GM18870 (cell line): ENCODE measurements around the gene KCNK10.

Experiments
- ATAC-seq: cut with Tn5 transposase; IDR thresholded peaks from one replicate; pipeline ENCODE4 v1.9.1; 2021; ENCODE audit warnings: moderate library complexity; ENCODE audit not compliant: unreplicated experiment

The KCNK10 gene

GRCh38 chr14:88231603-88232002, 91.5 kb downstream of the KCNK10 start:
- ATAC-seq: no peak

- ATAC-seq: no peak
These were observed 93.6 kb downstream of the KCNK10 start for GRCh38 chr14:88229428-88229827.

DNA sequence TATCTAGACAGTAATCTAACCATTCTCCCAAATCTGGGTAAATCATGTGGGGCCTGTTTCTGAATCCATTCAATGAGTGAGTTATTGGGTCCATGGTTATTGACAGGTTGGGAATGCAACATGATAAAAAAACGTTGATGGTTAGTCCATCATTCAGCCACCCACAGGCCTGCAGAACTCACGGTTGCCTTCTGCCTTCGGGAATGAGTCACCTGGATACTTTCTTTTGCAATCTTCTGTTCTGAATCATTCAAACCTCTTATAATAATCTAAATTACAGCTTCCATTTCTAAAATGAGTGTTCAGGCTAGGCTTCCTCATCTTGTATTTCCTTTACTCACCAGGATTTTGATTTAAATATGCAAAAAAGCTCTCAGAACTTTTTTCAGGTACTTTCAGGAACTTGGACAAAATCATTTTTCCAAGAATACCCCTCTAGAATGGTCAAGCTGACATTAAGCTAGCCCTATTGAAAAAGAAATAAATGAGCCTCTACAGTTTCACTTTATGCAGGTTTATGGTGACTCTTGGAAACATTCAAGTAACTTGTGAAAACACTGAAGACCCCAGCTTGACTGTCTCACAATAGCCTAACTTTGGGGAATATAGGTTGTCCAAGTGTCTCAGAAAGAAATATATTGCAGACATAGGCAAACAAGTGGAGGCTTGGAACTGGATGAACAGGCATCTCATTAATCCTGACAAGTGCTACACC, 94.4 kb downstream of the KCNK10 start:
- no peak for ATAC-seq

DNA sequence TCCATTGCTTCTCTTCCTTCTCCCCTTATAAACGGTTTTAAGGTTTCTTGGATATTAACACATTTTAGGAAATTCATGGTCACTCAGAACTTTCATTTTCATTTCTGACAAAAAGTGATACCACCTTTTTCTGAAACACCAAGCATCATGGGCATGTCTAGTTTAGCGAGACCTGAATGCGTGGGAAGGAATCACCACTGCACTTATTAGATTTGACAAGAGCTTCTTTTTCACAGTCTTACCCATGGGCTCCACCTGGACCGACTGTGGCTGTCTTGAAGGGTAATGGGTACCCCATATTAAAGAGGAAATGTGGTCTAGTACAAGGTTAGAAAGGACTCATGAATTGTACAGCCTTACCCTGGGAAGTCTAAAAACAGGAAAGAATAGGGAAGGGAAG, 95.4 kb downstream of the KCNK10 start:
- no peak for ATAC-seq

GRCh38 chr14:88225721-88226120, 97.3 kb downstream of the KCNK10 start:
- no peak for ATAC-seq

- ATAC-seq: no peak
These were observed 104.8 kb downstream of the KCNK10 start for GRCh38 chr14:88218119-88218915.

DNA sequence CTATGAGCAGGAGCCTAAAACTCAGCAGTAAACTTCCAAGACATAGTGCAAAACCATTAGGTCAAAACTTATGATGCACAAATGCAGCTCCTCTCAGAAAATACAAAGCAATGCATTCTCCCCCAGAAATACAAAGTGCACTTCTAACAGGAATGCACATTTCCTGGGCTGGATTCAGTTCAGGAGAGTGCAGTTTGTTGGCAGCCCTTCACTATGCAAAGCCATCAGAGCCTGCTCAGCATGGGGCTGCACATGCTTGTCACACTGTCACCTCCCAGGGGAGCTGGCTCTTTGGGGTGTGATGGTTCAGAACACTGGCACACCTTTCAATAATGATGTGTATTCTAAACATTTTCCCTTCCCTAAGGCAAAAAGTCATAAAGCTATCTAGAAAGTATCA, 110.4 kb downstream of the KCNK10 start:
- ATAC-seq: no peak

GRCh38 chr14:88210426-88210825, 112.6 kb downstream of the KCNK10 start:
- ATAC-seq: no peak

DNA sequence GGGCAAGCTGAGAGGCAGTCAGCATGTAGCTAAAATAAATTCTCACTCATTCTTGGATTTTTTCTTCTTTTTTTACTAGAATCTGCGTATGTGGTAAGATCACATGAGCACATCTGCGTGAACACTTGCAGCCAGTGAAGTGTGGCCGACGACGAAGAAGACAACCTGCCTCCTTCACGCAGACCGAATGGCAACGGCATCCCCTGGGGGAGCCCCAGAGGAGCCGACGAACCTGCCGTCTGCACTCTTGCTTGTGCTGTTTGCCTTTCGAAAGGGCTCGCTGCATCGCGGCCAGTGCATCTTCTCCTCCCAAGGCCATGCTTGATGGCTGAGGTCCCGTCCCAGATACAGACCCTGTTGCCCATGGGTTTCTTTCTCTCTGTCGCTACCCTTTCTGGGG, 113.8 kb downstream of the KCNK10 start:
- no peak for ATAC-seq

- ATAC-seq: no peak
These were observed 114.2 kb downstream of the KCNK10 start for GRCh38 chr14:88208858-88209257.

DNA sequence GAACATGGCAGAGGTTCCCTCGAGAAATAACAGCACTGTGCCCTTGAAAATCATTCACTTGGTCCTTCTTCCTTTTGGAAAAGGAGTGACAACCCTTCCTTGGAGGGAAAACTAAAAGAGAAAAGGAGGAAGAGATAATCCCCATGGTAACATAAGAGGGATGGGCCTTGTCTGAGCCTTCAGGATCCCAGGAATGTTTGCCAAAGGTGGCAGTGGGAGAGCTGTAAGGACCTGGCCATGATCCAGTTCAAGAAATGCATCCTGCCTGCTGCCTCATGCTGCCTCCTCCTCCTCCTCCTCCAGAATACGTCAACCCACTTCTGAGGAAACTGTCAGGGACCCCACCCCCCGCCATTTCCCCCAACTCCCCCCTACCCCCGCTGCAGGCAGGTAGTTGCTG, 118.8 kb downstream of the KCNK10 start:
- no peak for ATAC-seq

GRCh38 chr14:88203291-88203690, 119.8 kb downstream of the KCNK10 start:
- ATAC-seq: no peak

GRCh38 chr14:88202286-88202685, 120.8 kb downstream of the KCNK10 start:
- no peak for ATAC-seq

GRCh38 chr14:88201851-88202250, 121.2 kb downstream of the KCNK10 start:
- ATAC-seq: no peak

DNA sequence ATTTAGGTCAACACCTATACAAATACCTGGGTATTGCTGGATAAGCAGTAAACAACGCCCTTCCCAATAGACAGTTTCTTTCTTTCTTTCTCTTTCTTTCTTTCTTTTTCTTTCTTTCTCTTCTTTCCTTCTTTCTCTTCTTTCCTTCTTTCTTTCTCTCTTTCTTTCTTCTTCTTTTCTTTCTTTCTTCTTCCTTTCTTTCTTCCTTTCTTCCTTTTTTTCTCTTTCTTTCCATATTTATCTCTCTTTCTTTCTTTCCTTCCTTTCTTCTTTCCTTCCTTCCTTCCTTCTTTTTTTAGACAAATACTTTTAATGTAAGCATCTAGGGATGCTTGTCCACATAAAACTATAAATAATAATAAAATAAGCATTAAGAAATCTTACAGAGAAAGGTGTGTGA, 123.2 kb downstream of the KCNK10 start:
- ATAC-seq: no peak

DNA sequence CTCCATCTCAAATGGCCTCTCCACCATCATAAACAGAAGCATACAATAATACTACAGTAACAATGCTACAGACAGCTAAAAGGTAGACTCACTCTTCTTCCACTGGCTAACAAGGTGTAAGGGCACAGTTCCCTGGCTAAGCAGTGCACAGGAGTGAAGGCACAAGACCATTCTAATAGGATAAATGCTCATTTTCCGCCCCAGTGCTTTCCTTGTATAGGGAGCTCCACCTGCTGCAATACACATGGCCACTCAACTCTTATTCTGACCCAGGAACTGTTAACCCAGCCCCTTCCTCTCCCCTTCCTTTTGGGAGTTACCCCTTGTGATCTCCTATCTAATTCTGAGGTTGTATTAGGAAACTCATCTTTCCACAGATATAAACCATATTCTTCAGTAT, 124.6 kb downstream of the KCNK10 start:
- ATAC-seq: no peak

DNA sequence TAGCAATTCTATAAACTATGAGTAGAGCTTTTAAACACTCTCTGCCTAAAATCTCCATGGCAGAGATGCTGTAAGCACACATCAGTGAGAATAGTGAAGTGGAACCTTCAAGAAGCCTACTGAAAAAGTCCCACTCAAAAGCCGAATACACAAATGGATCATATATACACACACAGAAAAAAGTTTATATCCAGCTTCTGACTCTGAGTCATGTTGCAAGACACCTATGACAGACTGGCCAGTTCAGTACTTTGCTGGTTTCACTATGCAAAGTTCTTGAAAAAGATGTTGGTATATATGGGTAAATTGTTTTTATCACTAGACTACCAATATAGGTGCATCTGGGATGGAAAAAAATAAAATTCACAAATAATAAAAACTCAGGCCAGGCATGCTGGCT, 126.1 kb downstream of the KCNK10 start:
- ATAC-seq: peak; percentile 52

DNA sequence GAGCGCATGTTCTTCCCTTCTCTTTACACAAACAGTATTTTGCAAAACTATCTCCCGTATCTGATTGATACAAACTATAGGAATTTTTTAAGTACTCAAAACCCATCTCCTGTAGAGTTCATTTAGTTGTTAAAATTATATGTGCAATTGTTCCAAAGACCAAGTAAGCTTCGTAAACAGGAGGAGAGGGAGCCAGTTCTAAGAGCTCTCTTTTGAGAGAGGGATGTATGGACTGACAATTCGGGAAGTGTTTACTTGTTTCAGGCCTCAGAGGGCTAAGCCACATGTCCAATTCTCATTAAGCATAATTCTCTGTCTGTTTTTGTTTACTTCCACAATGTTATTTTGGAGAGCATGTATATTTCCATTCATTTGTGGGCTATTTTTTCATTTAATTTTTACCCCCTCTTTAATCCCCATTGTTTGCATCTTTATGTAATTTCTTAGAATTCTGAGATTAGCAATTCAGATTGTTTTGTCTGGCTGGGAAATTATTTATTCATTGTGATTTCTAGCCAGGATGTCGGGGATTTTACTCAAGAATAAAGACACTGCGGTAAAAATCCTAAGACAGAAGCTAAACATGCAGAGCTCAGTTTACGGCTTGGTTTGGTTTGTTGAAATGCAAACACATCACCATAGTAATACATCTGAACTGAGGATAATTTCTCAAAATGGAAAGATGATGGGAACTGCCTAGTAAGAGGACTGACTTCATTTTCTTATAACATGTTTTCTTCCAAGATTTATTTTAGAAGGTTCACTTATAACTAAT, 126.8 kb downstream of the KCNK10 start:
- no peak for ATAC-seq

- no peak for ATAC-seq
These were observed 127.4 kb downstream of the KCNK10 start for GRCh38 chr14:88195676-88196075.

GRCh38 chr14:88194531-88194930, 128.5 kb downstream of the KCNK10 start:
- no peak for ATAC-seq

- ATAC-seq: no peak
These were observed 131.5 kb downstream of the KCNK10 start for GRCh38 chr14:88191605-88192004.
